Measurements from ENCODE around the gene SOX6.

The SOX6 gene

GRCh38 chr11:16178273-16178672, 178.1 kb downstream of the SOX6 start:
- DNase-seq (ENCODE audit: extremely low read depth, low read depth) = no peak
- no peak for TF ChIP-seq CTCF (IDR thresholded peaks at IDR 0.05; ENCODE audit: low read depth, low read length, missing control alignments)
- H3K4me3 ChIP-seq (replicated peaks; ENCODE audit: low read depth, low read length) = no peak overlapping the region

DNA sequence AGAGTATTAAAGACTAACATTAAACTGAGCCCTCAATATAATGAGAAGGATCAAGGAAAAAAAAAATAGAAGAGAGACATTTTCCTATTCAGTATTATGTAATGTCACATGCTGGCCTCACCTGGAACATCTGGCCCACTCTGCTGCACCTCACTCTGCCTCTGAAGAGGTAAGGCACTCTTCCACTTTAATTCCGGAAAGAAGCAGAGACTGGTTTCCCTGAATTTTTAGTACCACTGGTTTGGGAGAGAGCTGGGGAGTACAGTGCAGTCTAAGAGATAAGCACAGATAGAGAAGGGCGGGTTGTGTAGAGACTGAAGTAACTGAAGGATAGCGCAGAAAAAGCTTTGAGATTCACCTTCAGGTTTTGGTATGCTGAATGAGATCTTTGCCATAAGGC, 178.7 kb downstream of the SOX6 start:
- TF ChIP-seq CTCF (IDR thresholded peaks at IDR 0.05; ENCODE audit: low read depth, low read length, missing control alignments) = no peak
- H3K4me3 ChIP-seq (replicated peaks; ENCODE audit: low read depth, low read length) = no peak overlapping the region
- no peak for DNase-seq (ENCODE audit: extremely low read depth, low read depth)

GRCh38 chr11:16173798-16174197, 182.5 kb downstream of the SOX6 start:
- no peak for TF ChIP-seq CTCF (IDR thresholded peaks at IDR 0.05; ENCODE audit: low read depth, low read length, missing control alignments)
- DNase-seq (ENCODE audit: extremely low read depth, low read depth) = no peak
- H3K4me3 ChIP-seq (replicated peaks; ENCODE audit: low read depth, low read length) = no peak overlapping the region

GRCh38 chr11:16171882-16172281, 184.5 kb downstream of the SOX6 start:
- DNase-seq (ENCODE audit: extremely low read depth, low read depth) = no peak
- no peak overlapping the region for H3K4me3 ChIP-seq (replicated peaks; ENCODE audit: low read depth, low read length)
- no peak for TF ChIP-seq CTCF (IDR thresholded peaks at IDR 0.05; ENCODE audit: low read depth, low read length, missing control alignments)

GRCh38 chr11:16169956-16170847, 186.1 kb downstream of the SOX6 start:
- no peak overlapping the region for H3K4me3 ChIP-seq (replicated peaks; ENCODE audit: low read depth, low read length)
- DNase-seq (ENCODE audit: extremely low read depth, low read depth) = no peak
- TF ChIP-seq CTCF (IDR thresholded peaks at IDR 0.05; ENCODE audit: low read depth, low read length, missing control alignments) = no peak

DNA sequence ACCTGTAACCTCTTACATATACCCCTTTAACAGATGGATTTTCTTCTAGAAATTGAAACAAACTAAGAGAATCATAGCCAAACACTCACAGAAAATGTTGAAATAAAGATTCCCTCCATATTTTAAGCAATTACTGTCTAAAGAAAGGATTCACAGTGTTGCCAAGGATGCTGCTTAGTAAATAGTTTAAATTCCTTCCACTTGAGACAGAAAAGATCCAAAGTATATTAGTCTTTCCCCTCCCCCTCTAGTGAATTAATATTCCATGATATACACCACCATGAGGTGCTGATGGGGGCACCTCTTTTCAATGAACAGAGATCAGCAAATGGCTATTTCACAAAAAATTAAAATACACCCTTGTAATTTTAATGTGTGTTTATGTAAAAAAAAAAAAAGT, 186.8 kb downstream of the SOX6 start:
- DNase-seq (ENCODE audit: extremely low read depth, low read depth) = no peak
- no peak for TF ChIP-seq CTCF (IDR thresholded peaks at IDR 0.05; ENCODE audit: low read depth, low read length, missing control alignments)

More for the DNA sequence above, 186.8 kb downstream of the SOX6 start:
- no peak overlapping the region for H3K4me3 ChIP-seq (replicated peaks; ENCODE audit: low read depth, low read length)

All from HFF-Myc (cell line).